Measurements from ENCODE around the gene ATP8A2. TPM values are rescaled to one million over a fixed set of nuclear protein-coding genes. Genes with fewer than 3 reads are reported as not detected.

Gene ATP8A2
- total and polyA plus RNA-seq, 2 of the 8 experiments (the other 6 are each of a cell fraction or from before 2014, with no cell fraction given): 2.4 to 8.3 TPM

- no peak overlapping the region for H3K56ac ChIP-seq (replicated peaks; ENCODE audit: insufficient read length, low read depth, low read length)
These were observed 287.5 kb downstream of the ATP8A2 start for GRCh38 chr13:25659091-25659795.

More at GRCh38 chr13:25659091-25659795, 287.5 kb downstream of the ATP8A2 start:
- no peak overlapping the region for H2BK15ac ChIP-seq (ENCODE audit: low read length)
- ChIA-PET POLR2A (ENCODE audit: partially characterized antibody) (no interaction called here), CTCF (ENCODE audit: partially characterized antibody) (interaction anchor here (0.6 to 1.9 kb wide), 5 partner anchors 8 to 1626 kb away, joined by 3 to 5 read pairs (median 3); no protein-coding TSS in a partner anchor)
- H3K27ac ChIP-seq (ENCODE audit: low read depth, low read length): no peak overlapping the region
- H2AFZ ChIP-seq (ENCODE audit: low read length): no peak overlapping the region
- 84% methylated on average over 14 of the region's 14 CpGs; no CpG with 5 or more reads in 1 of the 2 experiments for WGBS, 2 experiments (ENCODE audit: extremely low coverage in 1 of 2, insufficient coverage in 1 of 2, insufficient read length in 1 of 2, insufficient replicate concordance in 2 of 2, low coverage in 1 of 2, low lambda C conversion rate in 2 of 2, missing lambda C conversion rate in 1 of 2)
- H3K18ac ChIP-seq (ENCODE audit: extremely low read depth, low read length): no peak overlapping the region
- peaks cover 0 to 5% (median 0%) of the 10 kb centered on the region in 4 experiments; a peak in 1 of 7 replicates for H3K4me1 ChIP-seq (replicated peaks in 1 of 4; ENCODE audit: control insufficient read depth in 3 of 4, insufficient read depth in 4 of 4, low read length in 3 of 4)
- no peak overlapping the region for H3K4ac ChIP-seq (replicated peaks; ENCODE audit: insufficient read length, low read depth, low read length)
- no peaks in the 10 kb centered on the region for H3K23me2 ChIP-seq (ENCODE audit: low read depth, low read length)
- no peaks in the 10 kb centered on the region for H3K36me3 ChIP-seq (ENCODE audit: control insufficient read depth in 2 of 4, insufficient read depth in 4 of 4, low read length in 3 of 4)
- no peaks in the 10 kb centered on the region for H3K79me1 ChIP-seq (ENCODE audit: low read depth, low read length)
- H2BK120ac ChIP-seq (replicated peaks; ENCODE audit: low read depth, low read length): no peak overlapping the region
- H4K8ac ChIP-seq (ENCODE audit: extremely low read depth, insufficient read depth, low read length): no peak overlapping the region
- no peak overlapping the region for H4K91ac ChIP-seq (replicated peaks; ENCODE audit: insufficient read length, low read length)
- TF ChIP-seq CBX8 (IDR thresholded peaks at IDR 0.05; ENCODE audit: borderline replicate concordance, low read depth, low read length) (no peak), ASH2L (IDR thresholded peaks at IDR 0.05; ENCODE audit: low read length) (no peak), ATF2 (IDR thresholded peaks at IDR 0.05; ENCODE audit: low read length) (no peak), POLR2AphosphoS5 (IDR thresholded peaks at IDR 0.05; ENCODE audit: low read depth, low read length) (no peak), SUZ12 (IDR thresholded peaks at IDR 0.05; ENCODE audit: low read length) (no peak), TBP (IDR thresholded peaks at IDR 0.05; ENCODE audit: low read depth, low read length) (no peak), JUN (IDR thresholded peaks at IDR 0.05; ENCODE audit: low read depth, low read length) (no peak), PHF8 (conservative IDR thresholded peaks at IDR 0.05; ENCODE audit: low read depth, low read length) (no peak)
- no peaks in the 10 kb centered on the region for H3K79me2 ChIP-seq (ENCODE audit: control insufficient read depth in 1 of 2, insufficient read depth in 2 of 2, low read length in 2 of 2)
- DNase-seq (ENCODE audit: low read depth in 1 of 2, low spot score in 2 of 2) (no peak), FAIRE-seq (no peak)
- H3K9me3 ChIP-seq (ENCODE audit: insufficient read depth in 2 of 2, low read depth in 1 of 2, low read length in 1 of 2): no peaks in the 10 kb centered on the region
- no peak overlapping the region for H3K9ac ChIP-seq (replicated peaks in 1 of 4; ENCODE audit: extremely low read depth in 1 of 4, low read depth in 3 of 4, low read length in 3 of 4)
- H3K4me3 ChIP-seq (ENCODE audit: extremely low read depth in 1 of 4, insufficient read depth in 2 of 4, low read depth in 3 of 4, low read length in 4 of 4): no peak overlapping the region
- peaks cover 0 to 2% of the 10 kb centered on the region in 2 experiments for H4K20me1 ChIP-seq (replicated peaks in 1 of 2; ENCODE audit: control insufficient read depth in 1 of 2, insufficient read depth in 2 of 2, low read length in 2 of 2)
- H3K14ac ChIP-seq (ENCODE audit: insufficient read length): no peak overlapping the region
- no peak overlapping the region for H3K23ac ChIP-seq (ENCODE audit: insufficient read length)
- H4K5ac ChIP-seq (ENCODE audit: insufficient read length, low read depth, low read length): no peak overlapping the region
- no peak overlapping the region for H2AK5ac ChIP-seq (ENCODE audit: low read depth, low read length)
- no peaks in the 10 kb centered on the region for H3K27me3 ChIP-seq (replicated peaks in 1 of 4; ENCODE audit: control insufficient read depth in 3 of 4, extremely low read depth in 1 of 4, insufficient read depth in 3 of 4, low read length in 3 of 4)
- no peak overlapping the region for H2BK5ac ChIP-seq (ENCODE audit: low read depth, low read length)
- H3K4me2 ChIP-seq (ENCODE audit: insufficient read depth in 1 of 2, low read depth in 2 of 2, low read length in 2 of 2): no peak overlapping the region
- no peak overlapping the region for H2BK12ac ChIP-seq (ENCODE audit: low read depth, low read length)
- H2BK20ac ChIP-seq (ENCODE audit: low read length): no peak overlapping the region

Data from H1 (cell line).